ENCODE data around the gene CHCT1.

DNA sequence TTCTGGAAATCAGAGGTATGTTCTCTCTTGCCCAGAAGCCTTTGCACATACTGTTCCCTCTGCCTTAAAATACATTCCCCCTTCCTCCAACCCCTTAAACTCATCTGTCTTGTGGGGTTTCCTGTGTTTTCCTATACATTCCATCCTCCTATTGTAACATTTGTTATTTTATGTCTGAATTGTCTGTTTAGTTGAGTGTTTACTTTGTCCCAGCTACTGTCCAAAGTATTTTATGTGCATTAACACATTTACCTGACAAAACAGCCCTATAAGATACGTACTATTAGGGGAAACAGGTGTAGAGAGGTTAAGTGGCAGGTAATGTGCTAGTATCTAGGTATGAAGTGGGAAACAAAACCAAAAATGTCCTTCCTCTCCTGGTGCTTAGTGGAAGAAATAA is 42.1 kb downstream of the CHCT1 start:
- TF ChIP-seq POLR2A (IDR thresholded peaks at IDR 0.05): no peak
- TF ChIP-seq, protein P1, sequence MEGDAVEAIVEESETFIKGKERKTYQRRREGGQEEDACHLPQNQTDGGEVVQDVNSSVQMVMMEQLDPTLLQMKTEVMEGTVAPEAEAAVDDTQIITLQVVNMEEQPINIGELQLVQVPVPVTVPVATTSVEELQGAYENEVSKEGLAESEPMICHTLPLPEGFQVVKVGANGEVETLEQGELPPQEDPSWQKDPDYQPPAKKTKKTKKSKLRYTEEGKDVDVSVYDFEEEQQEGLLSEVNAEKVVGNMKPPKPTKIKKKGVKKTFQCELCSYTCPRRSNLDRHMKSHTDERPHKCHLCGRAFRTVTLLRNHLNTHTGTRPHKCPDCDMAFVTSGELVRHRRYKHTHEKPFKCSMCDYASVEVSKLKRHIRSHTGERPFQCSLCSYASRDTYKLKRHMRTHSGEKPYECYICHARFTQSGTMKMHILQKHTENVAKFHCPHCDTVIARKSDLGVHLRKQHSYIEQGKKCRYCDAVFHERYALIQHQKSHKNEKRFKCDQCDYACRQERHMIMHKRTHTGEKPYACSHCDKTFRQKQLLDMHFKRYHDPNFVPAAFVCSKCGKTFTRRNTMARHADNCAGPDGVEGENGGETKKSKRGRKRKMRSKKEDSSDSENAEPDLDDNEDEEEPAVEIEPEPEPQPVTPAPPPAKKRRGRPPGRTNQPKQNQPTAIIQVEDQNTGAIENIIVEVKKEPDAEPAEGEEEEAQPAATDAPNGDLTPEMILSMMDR (IDR thresholded peaks at IDR 0.05): no peak
